WI38 (cell line): ENCODE results near the gene GLRA3.

Experiments used
- H3K4me3 ChIP-seq: 2 replicates; pipeline ENCODE4 v1.5.1; 2011; ENCODE audit warnings: low read depth, mild to moderate bottlenecking, control low read depth, low read length
- CTCF ChIP-seq: IDR thresholded peaks from 2 replicates; pipeline ENCODE4 v1.5.1; 2012; ENCODE audit warnings: low read depth, mild to moderate bottlenecking, control low read depth, low read length

GLRA3 gene

GRCh38 chr4:174853629-174854028 lies 24.6 kb upstream of the GLRA3 start:
- TF ChIP-seq CTCF: no peak
- no peak overlapping the region for H3K4me3 ChIP-seq

GRCh38 chr4:174848596-174848995 lies 19.5 kb upstream of the GLRA3 start:
- no peak overlapping the region for H3K4me3 ChIP-seq
- TF ChIP-seq CTCF: no peak

GRCh38 chr4:174847801-174848427 lies 18.9 kb upstream of the GLRA3 start:
- H3K4me3 ChIP-seq: no peak overlapping the region
- TF ChIP-seq CTCF: no peak

- TF ChIP-seq CTCF: no peak
- H3K4me3 ChIP-seq: no peak overlapping the region
Observed at GRCh38 chr4:174835536-174835935, 6.5 kb upstream of the GLRA3 start.

- no peak for TF ChIP-seq CTCF
Observed at GRCh38 chr4:174834477-174834876, 5.4 kb upstream of the GLRA3 start.

GRCh38 chr4:174826660-174827059 lies 2.4 kb downstream of the GLRA3 start:
- TF ChIP-seq CTCF: no peak
- H3K4me3 ChIP-seq: no peak overlapping the region

More at GRCh38 chr4:174834477-174834876, 5.4 kb upstream of the GLRA3 start:
- H3K4me3 ChIP-seq: no peak overlapping the region

GRCh38 chr4:174815282-174815681 lies 13.8 kb downstream of the GLRA3 start:
- TF ChIP-seq CTCF: no peak
- H3K4me3 ChIP-seq: no peak overlapping the region
